DOHH2 (cell line): ENCODE results near the gene SPACA7.

Source experiments
- H3F3A ChIP-seq: fragments of 200-600 bp; sonication (generic), shearing (Covaris generic); 2 replicates; pipeline ENCODE4 v1.6.0; 2016; ENCODE audit warnings: antibody characterized with exemption, mild to moderate bottlenecking; ENCODE audit not compliant: control insufficient read depth, insufficient read depth
- H3K27ac ChIP-seq: fragments of 200-600 bp; sonication (generic); 2 replicates; pipeline ENCODE4 v1.5.1; 2014; ENCODE audit warnings: low read depth, mild to moderate bottlenecking, low read length, moderate library complexity
- H3K27me3 ChIP-seq: fragments of 200-600 bp; sonication (generic); 2 replicates; pipeline ENCODE4 v1.6.1; 2014; ENCODE audit warnings: mild to moderate bottlenecking, low read length, mixed read lengths; ENCODE audit not compliant: control insufficient read depth
- H3K36me3 ChIP-seq: fragments of 200-600 bp; sonication (generic); 2 replicates; pipeline ENCODE4 v1.6.1; 2014; ENCODE audit warnings: mild to moderate bottlenecking, low read length, moderate library complexity, mixed read lengths; ENCODE audit not compliant: control insufficient read depth
- H3K4me1 ChIP-seq: fragments of 200-600 bp; sonication (generic); 2 replicates; pipeline ENCODE4 v1.6.1; 2014; ENCODE audit warnings: mild to moderate bottlenecking, low read length, mixed read lengths; ENCODE audit not compliant: control insufficient read depth
- H3K4me2 ChIP-seq: fragments of 200-600 bp; sonication (generic); 2 replicates; pipeline ENCODE4 v1.6.0; 2014; ENCODE audit warnings: mild to moderate bottlenecking, low read length, moderate library complexity
- H3K4me3 ChIP-seq: fragments of 200-600 bp; sonication (generic); 2 replicates; pipeline ENCODE4 v1.5.1; 2014; ENCODE audit warnings: mild to moderate bottlenecking, low read length, mixed read lengths
- H3K79me2 ChIP-seq: fragments of 200-600 bp; sonication (generic); 2 replicates; pipeline ENCODE4 v1.6.1; 2014; ENCODE audit warnings: mild to moderate bottlenecking, low read length, mixed read lengths; ENCODE audit not compliant: control insufficient read depth
- H3K9me2 ChIP-seq: fragments of 200-600 bp; sonication (generic); replicated peaks from 2 replicates; pipeline ENCODE4 v1.6.1; 2014; ENCODE audit warnings: mild to moderate bottlenecking, low read length, mixed read lengths; ENCODE audit not compliant: control insufficient read depth
- H3K9me3 ChIP-seq: fragments of 200-600 bp; sonication (generic); 2 replicates; pipeline ENCODE4 v1.6.1; 2014; ENCODE audit warnings: antibody characterized with exemption, low read length, mixed read lengths; ENCODE audit not compliant: control insufficient read depth, insufficient read depth
- H4K20me1 ChIP-seq: fragments of 200-600 bp; sonication (generic); 2 replicates; pipeline ENCODE4 v1.6.0; 2014; ENCODE audit warnings: low read depth, mild to moderate bottlenecking, antibody characterized with exemption, low read length, moderate library complexity; ENCODE audit not compliant: control insufficient read depth, insufficient read depth
- EZH2phosphoT487 ChIP-seq: fragments of 200-600 bp; sonication (generic); IDR thresholded peaks from 2 replicates; pipeline ENCODE4 v1.6.1; 2017; ENCODE audit warnings: borderline replicate concordance, mild to moderate bottlenecking, antibody characterized with exemption, low read length, moderate library complexity, mixed read lengths
- TF ChIP-seq, protein P1 (sequence below): fragments of 200-600 bp; sonication (generic); IDR thresholded peaks from one replicate; pipeline ENCODE4 v1.5.1; 2014; ENCODE audit warnings: antibody characterized with exemption, mild to moderate bottlenecking, low read depth, low read length; ENCODE audit not compliant: poor library complexity, severe bottlenecking

SPACA7 gene

DNA sequence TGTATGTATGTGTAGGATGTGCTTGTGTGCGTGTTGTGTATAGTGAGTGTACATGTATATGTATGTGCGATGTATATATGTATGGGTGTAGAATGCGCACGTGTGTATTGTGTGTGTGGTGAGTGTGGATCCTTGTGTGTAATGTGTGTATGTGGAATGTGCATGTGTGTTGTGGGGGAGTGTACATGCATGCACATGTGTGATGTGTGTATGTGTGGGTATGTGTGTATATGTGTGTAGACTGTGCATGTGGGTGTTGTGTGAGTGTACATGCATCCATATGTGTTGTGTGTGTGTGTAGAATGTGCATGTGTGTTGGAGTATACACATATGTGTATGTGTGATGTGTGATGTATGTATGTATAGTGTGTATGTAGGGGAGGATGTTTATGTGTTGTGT is 18.0 kb upstream of the SPACA7 start:
- TF ChIP-seq, protein P1, sequence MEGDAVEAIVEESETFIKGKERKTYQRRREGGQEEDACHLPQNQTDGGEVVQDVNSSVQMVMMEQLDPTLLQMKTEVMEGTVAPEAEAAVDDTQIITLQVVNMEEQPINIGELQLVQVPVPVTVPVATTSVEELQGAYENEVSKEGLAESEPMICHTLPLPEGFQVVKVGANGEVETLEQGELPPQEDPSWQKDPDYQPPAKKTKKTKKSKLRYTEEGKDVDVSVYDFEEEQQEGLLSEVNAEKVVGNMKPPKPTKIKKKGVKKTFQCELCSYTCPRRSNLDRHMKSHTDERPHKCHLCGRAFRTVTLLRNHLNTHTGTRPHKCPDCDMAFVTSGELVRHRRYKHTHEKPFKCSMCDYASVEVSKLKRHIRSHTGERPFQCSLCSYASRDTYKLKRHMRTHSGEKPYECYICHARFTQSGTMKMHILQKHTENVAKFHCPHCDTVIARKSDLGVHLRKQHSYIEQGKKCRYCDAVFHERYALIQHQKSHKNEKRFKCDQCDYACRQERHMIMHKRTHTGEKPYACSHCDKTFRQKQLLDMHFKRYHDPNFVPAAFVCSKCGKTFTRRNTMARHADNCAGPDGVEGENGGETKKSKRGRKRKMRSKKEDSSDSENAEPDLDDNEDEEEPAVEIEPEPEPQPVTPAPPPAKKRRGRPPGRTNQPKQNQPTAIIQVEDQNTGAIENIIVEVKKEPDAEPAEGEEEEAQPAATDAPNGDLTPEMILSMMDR, result no peak
- no peak for TF ChIP-seq EZH2phosphoT487
- no peak overlapping the region for H3K4me2 ChIP-seq

DNA sequence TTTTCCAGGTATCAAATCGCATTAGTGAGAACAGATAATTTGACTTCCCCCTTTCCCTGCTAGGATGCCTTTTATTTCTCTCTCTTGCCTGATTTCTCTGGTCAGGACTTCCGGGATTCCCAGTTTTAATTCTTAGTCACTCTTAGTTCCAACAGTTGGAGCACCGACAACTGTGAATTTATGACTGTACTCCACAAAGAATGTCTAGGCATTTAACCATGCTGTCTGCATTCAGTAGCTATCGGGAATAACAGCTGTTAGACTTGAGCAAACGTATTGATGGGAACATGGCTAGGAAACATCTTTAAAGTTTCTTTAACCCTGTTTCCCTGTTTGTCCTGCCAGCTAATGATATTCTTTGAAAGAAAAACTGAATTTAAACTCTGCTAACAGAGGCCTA is 14.1 kb upstream of the SPACA7 start:
- Histone ChIP-seq H3K4me1 (no peaks in the 10 kb centered on the region), H3K9me2 (no peaks in the 10 kb centered on the region), H4K20me1 (no peaks in the 10 kb centered on the region), H3K27me3 (no peaks in the 10 kb centered on the region), H3K36me3 (no peaks in the 10 kb centered on the region), H3K27ac (no peak overlapping the region), H3K79me2 (no peaks in the 10 kb centered on the region), H3K4me2 (no peak overlapping the region), H3K4me3 (no peak overlapping the region), H3K9me3 (0 out of 2 replicates have a peak, but pooled peaks cover 3% of the 10 kb centered on the region), H3F3A (no peaks in the 10 kb centered on the region)
- TF ChIP-seq, protein P1, result no peak
- TF ChIP-seq EZH2phosphoT487, result no peak

More for the DNA sequence above, 18.0 kb upstream of the SPACA7 start:
- 0 out of 2 replicates have a peak, but pooled peaks cover 3% of the 10 kb centered on the region for H3K9me3 ChIP-seq
- H3K9me2 ChIP-seq, result no peaks in the 10 kb centered on the region
- no peak overlapping the region for H3K4me3 ChIP-seq
- no peak overlapping the region for H3K27ac ChIP-seq
- no peaks in the 10 kb centered on the region for H3K36me3 ChIP-seq
- H3F3A ChIP-seq, result no peaks in the 10 kb centered on the region
- H4K20me1 ChIP-seq, result no peaks in the 10 kb centered on the region
- no peaks in the 10 kb centered on the region for H3K27me3 ChIP-seq
- H3K4me1 ChIP-seq, result no peaks in the 10 kb centered on the region
- H3K79me2 ChIP-seq, result no peaks in the 10 kb centered on the region

DNA sequence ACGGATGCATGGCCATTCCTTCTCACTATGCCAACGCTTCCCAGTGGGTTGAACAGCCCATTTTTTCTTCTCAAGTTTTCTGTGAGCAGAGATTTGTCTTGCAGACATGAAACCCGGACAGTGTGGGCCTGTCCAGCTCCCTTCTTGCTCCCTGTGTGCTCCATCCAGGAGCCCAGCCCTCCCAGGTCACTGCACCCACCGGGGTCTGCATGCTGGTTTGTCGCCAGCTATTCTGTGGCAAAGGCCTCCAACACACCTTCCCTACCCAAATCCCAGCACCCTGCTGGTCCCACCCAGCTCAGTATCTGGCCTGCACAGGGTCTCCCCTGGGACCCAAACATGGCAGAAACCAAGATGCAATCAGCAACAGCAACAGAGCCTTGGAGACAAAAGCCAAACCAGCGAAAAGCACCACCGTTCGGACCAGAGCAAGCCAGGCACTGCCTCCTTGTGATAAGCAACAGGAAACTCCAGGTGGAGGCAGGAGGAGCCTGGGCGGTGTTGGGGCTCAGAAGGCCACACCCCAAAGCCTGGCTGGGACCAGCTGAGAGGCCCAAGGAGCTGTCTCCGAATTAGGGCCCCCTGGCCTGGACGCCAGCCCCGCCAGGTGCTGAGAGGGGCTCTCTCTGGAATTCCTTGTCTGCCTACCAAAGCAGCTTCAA is 12.2 kb upstream of the SPACA7 start:
- Histone ChIP-seq H3K9me3 (0 out of 2 replicates have a peak, but pooled peaks cover 3% of the 10 kb centered on the region), H3K4me2 (no peak overlapping the region), H3F3A (no peaks in the 10 kb centered on the region), H3K27ac (no peak overlapping the region), H4K20me1 (no peaks in the 10 kb centered on the region), H3K4me3 (no peak overlapping the region), H3K9me2 (no peaks in the 10 kb centered on the region), H3K4me1 (no peaks in the 10 kb centered on the region), H3K79me2 (no peaks in the 10 kb centered on the region), H3K36me3 (no peaks in the 10 kb centered on the region), H3K27me3 (no peaks in the 10 kb centered on the region)
- TF ChIP-seq, protein P1, result no peak
